ENCODE data around the gene PIK3R2. TPM values are rescaled to one million over a fixed set of nuclear protein-coding genes. Genes with fewer than 3 reads are reported as not detected.

The PIK3R2 gene
- total and polyA plus RNA-seq, 2 experiments from 2014 or later: 8.5 to 66.6 TPM

DNA sequence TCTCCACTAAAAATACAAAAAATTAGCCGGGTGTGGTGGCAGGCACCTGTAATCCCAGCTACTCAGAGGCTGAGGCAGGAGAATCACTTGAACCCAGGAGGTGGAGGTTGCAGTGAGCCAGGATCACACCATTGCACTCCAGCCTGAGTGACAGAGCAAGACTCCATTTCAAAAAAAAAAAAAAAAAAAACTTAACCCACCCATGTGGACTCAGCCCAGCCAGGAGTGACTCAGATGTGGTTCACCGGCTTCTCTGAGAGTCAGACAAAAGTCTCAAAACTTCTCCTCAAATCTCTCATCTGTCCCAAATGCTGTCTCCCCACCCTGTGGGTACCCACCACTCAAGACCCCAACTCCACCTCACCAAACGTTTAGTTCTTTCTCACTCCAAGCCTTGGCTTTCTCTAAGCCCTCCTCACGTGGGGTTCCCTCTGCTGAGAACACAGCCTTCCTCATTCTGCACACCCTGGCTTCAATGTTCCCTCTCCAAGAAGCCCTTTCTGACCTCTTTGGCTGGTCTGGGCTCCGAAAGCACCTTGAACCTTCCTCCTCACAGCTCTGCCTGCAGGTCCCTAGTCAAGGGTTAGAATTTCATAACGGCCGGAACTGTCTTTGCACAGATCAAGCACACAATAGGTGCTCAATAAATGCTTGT lies 61.9 kb downstream of the PIK3R2 start:
- Histone ChIP-seq H3K27ac (ENCODE audit: low read depth) (no peak overlapping the region), H3K79me2 (replicated peaks; ENCODE audit: insufficient read depth) (no peaks in the 10 kb centered on the region), H3K36me3 (ENCODE audit: insufficient read depth) (no peaks in the 10 kb centered on the region), H4K20me1 (replicated peaks; ENCODE audit: insufficient read depth) (no peaks in the 10 kb centered on the region), H3K4me3 (no peak overlapping the region), H3K4me1 (ENCODE audit: insufficient read depth) (no peaks in the 10 kb centered on the region), H3F3A (replicated peaks; ENCODE audit: low read depth) (0 out of 2 replicates have a peak, but pooled peaks cover 2% of the 10 kb centered on the region), H3K9me2 (ENCODE audit: insufficient read depth) (no peaks in the 10 kb centered on the region), H3K27me3 (ENCODE audit: insufficient read depth) (no peaks in the 10 kb centered on the region), H2AFZ (no peak overlapping the region), H3K4me2 (no peak overlapping the region)
- peaks cover 2% of the 10 kb centered on the region for H3K4me1 Mint-ChIP-seq
- peaks cover 13% of the 10 kb centered on the region for H3K27me3 Mint-ChIP-seq (ENCODE audit: insufficient read depth, low read depth, poor library complexity)
- H3K36me3 Mint-ChIP-seq (ENCODE audit: low read depth): no peaks in the 10 kb centered on the region
- DNase-seq (ENCODE audit: low spot score) (no peak), ATAC-seq (no peak)
- H3K4me3 Mint-ChIP-seq: no peak overlapping the region; the same call in 2 of the 3 replicates
- no peak overlapping the region for H3K27ac Mint-ChIP-seq
- no peak for TF ChIP-seq CREB1 (CRISPR knock-in tag; IDR thresholded peaks at IDR 0.05; ENCODE audit: low read depth)
- TF ChIP-seq ZNF331 (CRISPR knock-in tag; IDR thresholded peaks at IDR 0.05; ENCODE audit: low read depth): no peak
- no peak for TF ChIP-seq POLR2AphosphoS5 (IDR thresholded peaks at IDR 0.05; ENCODE audit: low read depth)
- TF ChIP-seq, protein P1, sequence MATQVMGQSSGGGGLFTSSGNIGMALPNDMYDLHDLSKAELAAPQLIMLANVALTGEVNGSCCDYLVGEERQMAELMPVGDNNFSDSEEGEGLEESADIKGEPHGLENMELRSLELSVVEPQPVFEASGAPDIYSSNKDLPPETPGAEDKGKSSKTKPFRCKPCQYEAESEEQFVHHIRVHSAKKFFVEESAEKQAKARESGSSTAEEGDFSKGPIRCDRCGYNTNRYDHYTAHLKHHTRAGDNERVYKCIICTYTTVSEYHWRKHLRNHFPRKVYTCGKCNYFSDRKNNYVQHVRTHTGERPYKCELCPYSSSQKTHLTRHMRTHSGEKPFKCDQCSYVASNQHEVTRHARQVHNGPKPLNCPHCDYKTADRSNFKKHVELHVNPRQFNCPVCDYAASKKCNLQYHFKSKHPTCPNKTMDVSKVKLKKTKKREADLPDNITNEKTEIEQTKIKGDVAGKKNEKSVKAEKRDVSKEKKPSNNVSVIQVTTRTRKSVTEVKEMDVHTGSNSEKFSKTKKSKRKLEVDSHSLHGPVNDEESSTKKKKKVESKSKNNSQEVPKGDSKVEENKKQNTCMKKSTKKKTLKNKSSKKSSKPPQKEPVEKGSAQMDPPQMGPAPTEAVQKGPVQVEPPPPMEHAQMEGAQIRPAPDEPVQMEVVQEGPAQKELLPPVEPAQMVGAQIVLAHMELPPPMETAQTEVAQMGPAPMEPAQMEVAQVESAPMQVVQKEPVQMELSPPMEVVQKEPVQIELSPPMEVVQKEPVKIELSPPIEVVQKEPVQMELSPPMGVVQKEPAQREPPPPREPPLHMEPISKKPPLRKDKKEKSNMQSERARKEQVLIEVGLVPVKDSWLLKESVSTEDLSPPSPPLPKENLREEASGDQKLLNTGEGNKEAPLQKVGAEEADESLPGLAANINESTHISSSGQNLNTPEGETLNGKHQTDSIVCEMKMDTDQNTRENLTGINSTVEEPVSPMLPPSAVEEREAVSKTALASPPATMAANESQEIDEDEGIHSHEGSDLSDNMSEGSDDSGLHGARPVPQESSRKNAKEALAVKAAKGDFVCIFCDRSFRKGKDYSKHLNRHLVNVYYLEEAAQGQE (IDR thresholded peaks at IDR 0.05; ENCODE audit: unreplicated experiment): no peak
- TF ChIP-seq STAT1 (IDR thresholded peaks at IDR 0.05; ENCODE audit: unreplicated experiment): no peak
- TF ChIP-seq NANOG (IDR thresholded peaks at IDR 0.05; ENCODE audit: borderline replicate concordance): no peak
- TF ChIP-seq ZNF114 (CRISPR knock-in tag; IDR thresholded peaks at IDR 0.05): no peak
- TF ChIP-seq EZH2phosphoT487 (IDR thresholded peaks at IDR 0.05; ENCODE audit: unreplicated experiment): no peak
- TF ChIP-seq, protein P2, sequence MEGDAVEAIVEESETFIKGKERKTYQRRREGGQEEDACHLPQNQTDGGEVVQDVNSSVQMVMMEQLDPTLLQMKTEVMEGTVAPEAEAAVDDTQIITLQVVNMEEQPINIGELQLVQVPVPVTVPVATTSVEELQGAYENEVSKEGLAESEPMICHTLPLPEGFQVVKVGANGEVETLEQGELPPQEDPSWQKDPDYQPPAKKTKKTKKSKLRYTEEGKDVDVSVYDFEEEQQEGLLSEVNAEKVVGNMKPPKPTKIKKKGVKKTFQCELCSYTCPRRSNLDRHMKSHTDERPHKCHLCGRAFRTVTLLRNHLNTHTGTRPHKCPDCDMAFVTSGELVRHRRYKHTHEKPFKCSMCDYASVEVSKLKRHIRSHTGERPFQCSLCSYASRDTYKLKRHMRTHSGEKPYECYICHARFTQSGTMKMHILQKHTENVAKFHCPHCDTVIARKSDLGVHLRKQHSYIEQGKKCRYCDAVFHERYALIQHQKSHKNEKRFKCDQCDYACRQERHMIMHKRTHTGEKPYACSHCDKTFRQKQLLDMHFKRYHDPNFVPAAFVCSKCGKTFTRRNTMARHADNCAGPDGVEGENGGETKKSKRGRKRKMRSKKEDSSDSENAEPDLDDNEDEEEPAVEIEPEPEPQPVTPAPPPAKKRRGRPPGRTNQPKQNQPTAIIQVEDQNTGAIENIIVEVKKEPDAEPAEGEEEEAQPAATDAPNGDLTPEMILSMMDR (conservative IDR thresholded peaks at IDR 0.05; ENCODE audit: low read depth in 2 of 2): no peak
- TF ChIP-seq, protein P3, sequence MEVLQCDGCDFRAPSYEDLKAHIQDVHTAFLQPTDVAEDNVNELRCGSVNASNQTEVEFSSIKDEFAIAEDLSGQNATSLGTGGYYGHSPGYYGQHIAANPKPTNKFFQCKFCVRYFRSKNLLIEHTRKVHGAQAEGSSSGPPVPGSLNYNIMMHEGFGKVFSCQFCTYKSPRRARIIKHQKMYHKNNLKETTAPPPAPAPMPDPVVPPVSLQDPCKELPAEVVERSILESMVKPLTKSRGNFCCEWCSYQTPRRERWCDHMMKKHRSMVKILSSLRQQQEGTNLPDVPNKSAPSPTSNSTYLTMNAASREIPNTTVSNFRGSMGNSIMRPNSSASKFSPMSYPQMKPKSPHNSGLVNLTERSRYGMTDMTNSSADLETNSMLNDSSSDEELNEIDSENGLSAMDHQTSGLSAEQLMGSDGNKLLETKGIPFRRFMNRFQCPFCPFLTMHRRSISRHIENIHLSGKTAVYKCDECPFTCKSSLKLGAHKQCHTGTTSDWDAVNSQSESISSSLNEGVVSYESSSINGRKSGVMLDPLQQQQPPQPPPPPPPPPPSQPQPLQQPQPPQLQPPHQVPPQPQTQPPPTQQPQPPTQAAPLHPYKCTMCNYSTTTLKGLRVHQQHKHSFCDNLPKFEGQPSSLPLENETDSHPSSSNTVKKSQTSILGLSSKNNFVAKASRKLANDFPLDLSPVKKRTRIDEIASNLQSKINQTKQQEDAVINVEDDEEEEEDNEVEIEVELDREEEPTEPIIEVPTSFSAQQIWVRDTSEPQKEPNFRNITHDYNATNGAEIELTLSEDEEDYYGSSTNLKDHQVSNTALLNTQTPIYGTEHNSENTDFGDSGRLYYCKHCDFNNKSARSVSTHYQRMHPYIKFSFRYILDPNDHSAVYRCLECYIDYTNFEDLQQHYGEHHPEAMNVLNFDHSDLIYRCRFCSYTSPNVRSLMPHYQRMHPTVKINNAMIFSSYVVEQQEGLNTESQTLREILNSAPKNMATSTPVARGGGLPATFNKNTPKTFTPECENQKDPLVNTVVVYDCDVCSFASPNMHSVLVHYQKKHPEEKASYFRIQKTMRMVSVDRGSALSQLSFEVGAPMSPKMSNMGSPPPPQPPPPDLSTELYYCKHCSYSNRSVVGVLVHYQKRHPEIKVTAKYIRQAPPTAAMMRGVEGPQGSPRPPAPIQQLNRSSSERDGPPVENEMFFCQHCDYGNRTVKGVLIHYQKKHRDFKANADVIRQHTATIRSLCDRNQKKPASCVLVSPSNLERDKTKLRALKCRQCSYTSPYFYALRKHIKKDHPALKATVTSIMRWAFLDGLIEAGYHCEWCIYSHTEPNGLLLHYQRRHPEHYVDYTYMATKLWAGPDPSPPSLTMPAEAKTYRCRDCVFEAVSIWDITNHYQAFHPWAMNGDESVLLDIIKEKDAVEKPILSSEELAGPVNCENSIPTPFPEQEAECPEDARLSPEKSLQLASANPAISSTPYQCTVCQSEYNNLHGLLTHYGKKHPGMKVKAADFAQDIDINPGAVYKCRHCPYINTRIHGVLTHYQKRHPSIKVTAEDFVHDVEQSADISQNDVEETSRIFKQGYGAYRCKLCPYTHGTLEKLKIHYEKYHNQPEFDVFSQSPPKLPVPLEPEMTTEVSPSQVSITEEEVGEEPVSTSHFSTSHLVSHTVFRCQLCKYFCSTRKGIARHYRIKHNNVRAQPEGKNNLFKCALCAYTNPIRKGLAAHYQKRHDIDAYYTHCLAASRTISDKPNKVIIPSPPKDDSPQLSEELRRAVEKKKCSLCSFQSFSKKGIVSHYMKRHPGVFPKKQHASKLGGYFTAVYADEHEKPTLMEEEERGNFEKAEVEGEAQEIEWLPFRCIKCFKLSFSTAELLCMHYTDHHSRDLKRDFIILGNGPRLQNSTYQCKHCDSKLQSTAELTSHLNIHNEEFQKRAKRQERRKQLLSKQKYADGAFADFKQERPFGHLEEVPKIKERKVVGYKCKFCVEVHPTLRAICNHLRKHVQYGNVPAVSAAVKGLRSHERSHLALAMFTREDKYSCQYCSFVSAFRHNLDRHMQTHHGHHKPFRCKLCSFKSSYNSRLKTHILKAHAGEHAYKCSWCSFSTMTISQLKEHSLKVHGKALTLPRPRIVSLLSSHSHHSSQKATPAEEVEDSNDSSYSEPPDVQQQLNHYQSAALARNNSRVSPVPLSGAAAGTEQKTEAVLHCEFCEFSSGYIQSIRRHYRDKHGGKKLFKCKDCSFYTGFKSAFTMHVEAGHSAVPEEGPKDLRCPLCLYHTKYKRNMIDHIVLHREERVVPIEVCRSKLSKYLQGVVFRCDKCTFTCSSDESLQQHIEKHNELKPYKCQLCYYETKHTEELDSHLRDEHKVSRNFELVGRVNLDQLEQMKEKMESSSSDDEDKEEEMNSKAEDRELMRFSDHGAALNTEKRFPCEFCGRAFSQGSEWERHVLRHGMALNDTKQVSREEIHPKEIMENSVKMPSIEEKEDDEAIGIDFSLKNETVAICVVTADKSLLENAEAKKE (CRISPR knock-in tag; IDR thresholded peaks at IDR 0.05): no peak
- TF ChIP-seq, protein P4, sequence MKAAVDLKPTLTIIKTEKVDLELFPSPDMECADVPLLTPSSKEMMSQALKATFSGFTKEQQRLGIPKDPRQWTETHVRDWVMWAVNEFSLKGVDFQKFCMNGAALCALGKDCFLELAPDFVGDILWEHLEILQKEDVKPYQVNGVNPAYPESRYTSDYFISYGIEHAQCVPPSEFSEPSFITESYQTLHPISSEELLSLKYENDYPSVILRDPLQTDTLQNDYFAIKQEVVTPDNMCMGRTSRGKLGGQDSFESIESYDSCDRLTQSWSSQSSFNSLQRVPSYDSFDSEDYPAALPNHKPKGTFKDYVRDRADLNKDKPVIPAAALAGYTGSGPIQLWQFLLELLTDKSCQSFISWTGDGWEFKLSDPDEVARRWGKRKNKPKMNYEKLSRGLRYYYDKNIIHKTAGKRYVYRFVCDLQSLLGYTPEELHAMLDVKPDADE (IDR thresholded peaks at IDR 0.05): no peak
- no peak for TF ChIP-seq JUNB (IDR thresholded peaks at IDR 0.05; ENCODE audit: unreplicated experiment)
- TF ChIP-seq EZH2 (IDR thresholded peaks at IDR 0.05; ENCODE audit: low read depth, unreplicated experiment): no peak
- H3K9me3 Mint-ChIP-seq: no peaks in the 10 kb centered on the region

Measured in GM23338 (cell line).